Measurements from ENCODE around the gene MPDU1.
"Not testable (repeated sequence)": the region's sequence is repeated elsewhere in the genome, so short reads cannot be mapped to it uniquely, and the experiment has no call there.

The MPDU1 gene

DNA sequence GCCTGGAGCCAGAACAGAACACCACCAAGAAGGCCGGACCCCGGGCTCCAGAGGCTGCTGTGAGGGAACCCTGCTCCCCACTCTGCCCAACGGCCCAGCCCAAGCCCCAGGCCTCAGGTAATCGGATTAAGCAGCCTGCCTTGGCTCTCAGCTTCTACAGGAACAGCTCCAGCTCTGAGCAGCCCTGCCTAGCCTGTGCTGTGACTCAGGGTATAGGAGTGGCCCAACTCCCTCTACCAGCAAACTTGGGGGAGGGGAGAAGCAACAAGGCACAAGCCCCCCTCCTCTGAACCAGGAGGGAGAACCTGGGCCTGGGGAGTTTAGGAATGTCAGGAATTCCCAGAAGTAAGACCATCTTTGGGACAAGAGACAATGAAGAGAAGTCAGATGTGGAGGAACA lies 7.1 kb downstream of the MPDU1 start:
- Histone ChIP-seq H3K4me2 (ENCODE audit: low read length) (no peak overlapping the region), H3K27me3 (ENCODE audit: control insufficient read depth, insufficient read depth, low read length) (no peaks in the 10 kb centered on the region), H3K9me3 (ENCODE audit: control insufficient read depth, low read length) (no peaks in the 10 kb centered on the region), H2AFZ (no peak overlapping the region), H3K9ac (no peak overlapping the region), H3K27ac (no peak overlapping the region), H3K36me3 (ENCODE audit: control insufficient read depth, insufficient read depth, low read length) (no peaks in the 10 kb centered on the region), H3K4me3 (ENCODE audit: low read depth, low read length) (no peak overlapping the region), H3K79me2 (no peaks in the 10 kb centered on the region), H3K4me1 (peaks cover 4% of the 10 kb centered on the region)
- TF ChIP-seq, protein P1, sequence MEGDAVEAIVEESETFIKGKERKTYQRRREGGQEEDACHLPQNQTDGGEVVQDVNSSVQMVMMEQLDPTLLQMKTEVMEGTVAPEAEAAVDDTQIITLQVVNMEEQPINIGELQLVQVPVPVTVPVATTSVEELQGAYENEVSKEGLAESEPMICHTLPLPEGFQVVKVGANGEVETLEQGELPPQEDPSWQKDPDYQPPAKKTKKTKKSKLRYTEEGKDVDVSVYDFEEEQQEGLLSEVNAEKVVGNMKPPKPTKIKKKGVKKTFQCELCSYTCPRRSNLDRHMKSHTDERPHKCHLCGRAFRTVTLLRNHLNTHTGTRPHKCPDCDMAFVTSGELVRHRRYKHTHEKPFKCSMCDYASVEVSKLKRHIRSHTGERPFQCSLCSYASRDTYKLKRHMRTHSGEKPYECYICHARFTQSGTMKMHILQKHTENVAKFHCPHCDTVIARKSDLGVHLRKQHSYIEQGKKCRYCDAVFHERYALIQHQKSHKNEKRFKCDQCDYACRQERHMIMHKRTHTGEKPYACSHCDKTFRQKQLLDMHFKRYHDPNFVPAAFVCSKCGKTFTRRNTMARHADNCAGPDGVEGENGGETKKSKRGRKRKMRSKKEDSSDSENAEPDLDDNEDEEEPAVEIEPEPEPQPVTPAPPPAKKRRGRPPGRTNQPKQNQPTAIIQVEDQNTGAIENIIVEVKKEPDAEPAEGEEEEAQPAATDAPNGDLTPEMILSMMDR (IDR thresholded peaks at IDR 0.05), result no peak

DNA sequence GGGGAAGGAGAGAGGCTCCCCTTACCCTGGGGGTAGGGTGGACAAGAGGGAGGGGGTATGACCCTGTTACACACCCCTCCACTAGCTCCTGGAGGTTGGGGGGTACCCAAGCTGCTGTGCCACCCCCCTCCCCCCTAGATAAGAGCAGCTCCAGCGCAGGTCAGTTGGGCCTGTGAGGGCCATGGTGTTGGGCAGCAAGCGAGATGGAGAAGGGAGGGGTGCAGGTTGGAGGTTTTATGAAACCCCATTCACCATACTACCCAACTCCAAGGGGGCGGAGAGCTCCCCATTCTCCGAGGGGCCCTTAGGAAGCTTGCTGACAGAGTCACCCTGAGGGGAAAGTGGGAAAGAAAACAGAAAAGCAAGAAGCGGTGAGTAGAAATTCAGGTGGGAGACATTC lies 7.9 kb downstream of the MPDU1 start:
- Histone ChIP-seq H2AFZ (no peak overlapping the region), H3K36me3 (ENCODE audit: control insufficient read depth, insufficient read depth, low read length) (no peaks in the 10 kb centered on the region), H3K4me3 (ENCODE audit: low read depth, low read length) (no peak overlapping the region), H3K9me3 (ENCODE audit: control insufficient read depth, low read length) (no peaks in the 10 kb centered on the region), H3K27ac (no peak overlapping the region), H3K4me1 (peaks cover 4% of the 10 kb centered on the region), H3K4me2 (ENCODE audit: low read length) (no peak overlapping the region), H3K79me2 (no peaks in the 10 kb centered on the region), H3K9ac (no peak overlapping the region), H3K27me3 (ENCODE audit: control insufficient read depth, insufficient read depth, low read length) (no peaks in the 10 kb centered on the region)
- TF ChIP-seq, protein P1 (IDR thresholded peaks at IDR 0.05), result no peak

DNA sequence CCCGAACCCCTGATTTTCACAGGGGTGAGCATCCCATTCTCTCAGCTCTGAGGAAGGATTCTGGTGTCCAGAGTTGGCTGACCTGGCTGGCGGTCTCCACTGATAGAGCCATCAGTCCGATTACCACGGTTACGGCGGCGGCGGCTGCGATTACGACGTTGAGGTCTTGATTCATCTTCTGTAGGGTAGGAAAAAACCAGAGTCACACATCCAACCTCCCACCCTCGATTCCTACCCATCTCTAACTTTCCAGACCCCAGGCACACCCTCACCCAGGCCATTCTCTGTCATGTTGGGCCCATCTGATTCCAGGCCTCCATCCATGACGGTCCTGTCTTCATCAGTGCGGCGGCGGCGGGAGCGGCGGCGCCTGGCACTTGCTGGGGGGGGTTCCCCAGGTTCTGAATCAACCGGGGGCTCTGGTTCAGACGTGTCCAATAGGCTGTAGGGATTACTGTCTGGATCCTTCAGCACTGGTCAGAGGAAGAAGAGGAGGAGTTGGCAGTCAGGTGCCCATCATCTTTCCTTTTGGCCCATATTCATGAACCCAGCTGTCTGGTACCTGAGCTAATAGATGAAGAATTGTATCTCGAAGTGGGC lies 8.9 kb downstream of the MPDU1 start:
- H3K4me2 ChIP-seq (ENCODE audit: low read length), result no peak overlapping the region
- H3K4me3 ChIP-seq (ENCODE audit: low read depth, low read length), result no peak overlapping the region
- H3K4me1 ChIP-seq, result peaks cover 4% of the 10 kb centered on the region
- no peak overlapping the region for H2AFZ ChIP-seq
- no peak overlapping the region for H3K9ac ChIP-seq
- H3K9me3 ChIP-seq (ENCODE audit: control insufficient read depth, low read length), result no peaks in the 10 kb centered on the region
- H3K36me3 ChIP-seq (ENCODE audit: control insufficient read depth, insufficient read depth, low read length), result no peaks in the 10 kb centered on the region
- no peaks in the 10 kb centered on the region for H3K27me3 ChIP-seq (ENCODE audit: control insufficient read depth, insufficient read depth, low read length)
- no peaks in the 10 kb centered on the region for H3K79me2 ChIP-seq
- TF ChIP-seq, protein P1 (IDR thresholded peaks at IDR 0.05), result no peak
- H3K27ac ChIP-seq, result no peak overlapping the region

DNA sequence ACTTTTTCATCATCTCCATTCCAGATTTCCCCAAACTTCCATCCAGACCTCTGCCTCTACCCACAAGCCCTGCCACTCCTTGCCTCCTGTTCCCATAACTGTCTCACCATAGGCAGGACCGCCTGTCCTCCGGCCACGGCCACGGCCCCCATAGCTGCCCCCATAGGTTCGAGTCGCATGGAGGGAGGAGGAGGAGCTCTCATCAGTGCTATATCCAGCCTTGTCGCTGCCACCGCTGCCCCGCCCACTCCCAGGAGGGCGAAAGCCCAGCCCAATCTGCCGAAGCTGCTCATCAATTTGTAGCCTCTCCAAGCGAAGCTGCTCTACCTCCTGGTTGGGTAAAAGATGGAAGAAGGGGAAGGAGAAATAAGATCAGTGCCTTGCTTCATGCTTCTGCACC lies 9.6 kb downstream of the MPDU1 start:
- H3K27ac ChIP-seq, result no peak overlapping the region
- TF ChIP-seq, protein P1 (IDR thresholded peaks at IDR 0.05), result no peak
- peaks cover 4% of the 10 kb centered on the region for H3K4me1 ChIP-seq
- H2AFZ ChIP-seq, result no peak overlapping the region
- H3K9ac ChIP-seq, result no peak overlapping the region
- no peak overlapping the region for H3K4me2 ChIP-seq (ENCODE audit: low read length)
- H3K27me3 ChIP-seq (ENCODE audit: control insufficient read depth, insufficient read depth, low read length), result no peaks in the 10 kb centered on the region
- H3K9me3 ChIP-seq (ENCODE audit: control insufficient read depth, low read length), result no peaks in the 10 kb centered on the region
- H3K4me3 ChIP-seq (ENCODE audit: low read depth, low read length), result no peak overlapping the region
- H3K79me2 ChIP-seq, result no peaks in the 10 kb centered on the region
- no peaks in the 10 kb centered on the region for H3K36me3 ChIP-seq (ENCODE audit: control insufficient read depth, insufficient read depth, low read length)

DNA sequence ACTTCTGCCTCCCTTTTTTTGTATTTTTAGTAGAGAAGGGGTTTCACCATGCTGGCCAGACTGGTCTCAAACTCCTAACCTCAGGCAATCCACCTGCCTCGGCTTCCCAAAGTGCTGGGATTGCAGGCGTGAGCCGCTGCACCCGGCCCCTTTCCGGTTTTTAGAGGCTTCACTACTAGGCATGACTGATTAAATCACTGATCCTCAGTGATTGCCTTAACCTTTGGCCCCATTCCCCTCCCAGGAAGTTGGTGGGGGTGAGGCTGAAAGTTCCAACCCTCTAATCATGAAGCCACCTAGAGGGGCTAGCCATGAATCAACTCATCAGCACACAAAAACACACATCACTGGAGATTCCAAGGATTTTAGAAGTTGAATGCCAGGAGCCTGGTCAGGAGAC lies 13.9 kb downstream of the MPDU1 start:
- not testable (repeated sequence) for H3K27me3 ChIP-seq (ENCODE audit: control insufficient read depth, insufficient read depth, low read length); H3K27ac ChIP-seq; H3K9ac ChIP-seq; H3K79me2 ChIP-seq; H2AFZ ChIP-seq; H3K4me3 ChIP-seq (ENCODE audit: low read depth, low read length); H3K36me3 ChIP-seq (ENCODE audit: control insufficient read depth, insufficient read depth, low read length); H3K4me2 ChIP-seq (ENCODE audit: low read length); H3K4me1 ChIP-seq; H3K9me3 ChIP-seq (ENCODE audit: control insufficient read depth, low read length)
